GM21737 (cell line): Measurements from ENCODE around the gene SNX18.
"Not testable (repeated sequence)": the region's sequence is repeated elsewhere in the genome, so short reads cannot be mapped to it uniquely, and the experiment has no call there.

Experiments
- ATAC-seq: cut with Tn5 transposase; IDR thresholded peaks from one replicate; pipeline ENCODE4 v1.9.1; 2021; ENCODE audit warnings: mild to moderate bottlenecking, moderate library complexity; ENCODE audit not compliant: unreplicated experiment

Gene SNX18

DNA sequence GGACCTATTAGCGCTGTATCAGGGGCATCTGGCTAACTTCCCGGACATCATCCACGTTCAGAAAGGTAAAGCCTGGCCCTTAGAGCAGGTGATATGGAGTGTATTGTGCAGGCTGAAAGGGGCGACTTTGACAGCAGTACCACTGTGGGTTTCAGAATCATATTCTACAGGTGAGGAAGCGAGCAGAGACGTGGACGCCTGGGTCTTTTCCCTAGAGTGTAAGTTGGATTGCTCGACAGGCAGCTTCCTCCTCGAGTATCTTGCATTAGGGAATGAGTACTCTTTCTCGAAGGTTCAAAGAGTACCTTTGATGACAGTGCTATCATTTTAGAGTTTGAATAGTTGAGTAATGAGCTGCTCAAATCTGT, 1.9 kb downstream of the SNX18 start:
- no peak for ATAC-seq

- ATAC-seq = no peak
Measured at GRCh38 chr5:54520438-54520846, 2.9 kb downstream of the SNX18 start.

GRCh38 chr5:54520940-54521339, 3.4 kb downstream of the SNX18 start:
- no peak for ATAC-seq

DNA sequence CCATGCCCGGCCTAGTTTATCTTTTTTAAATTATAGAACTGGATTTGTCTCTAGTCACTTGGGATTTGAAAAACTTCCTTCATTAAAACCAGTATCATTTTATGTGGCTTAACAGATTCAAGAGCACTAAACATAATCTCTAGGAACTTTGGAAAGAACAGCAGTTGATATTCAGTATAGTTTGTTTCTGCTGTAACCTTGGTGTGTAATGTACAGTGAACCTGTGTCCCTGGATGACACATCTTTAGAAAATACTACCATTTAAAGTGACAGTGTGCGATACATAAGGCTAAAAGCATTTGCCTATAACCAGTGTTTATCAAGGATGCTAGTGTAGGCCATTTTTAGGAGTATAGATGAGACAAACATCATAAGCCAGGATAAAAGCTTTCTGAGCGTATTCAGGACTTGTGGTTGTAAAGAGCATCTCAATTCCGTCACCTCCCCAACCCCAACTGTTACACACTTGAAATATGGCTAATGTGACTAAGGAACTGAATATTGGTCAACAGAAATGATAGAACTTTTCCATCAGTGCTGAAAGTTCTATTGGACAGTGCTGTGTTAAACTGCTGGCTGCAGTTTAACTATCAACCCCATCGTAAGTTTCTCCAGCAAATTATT, 4.4 kb downstream of the SNX18 start:
- ATAC-seq = no peak

DNA sequence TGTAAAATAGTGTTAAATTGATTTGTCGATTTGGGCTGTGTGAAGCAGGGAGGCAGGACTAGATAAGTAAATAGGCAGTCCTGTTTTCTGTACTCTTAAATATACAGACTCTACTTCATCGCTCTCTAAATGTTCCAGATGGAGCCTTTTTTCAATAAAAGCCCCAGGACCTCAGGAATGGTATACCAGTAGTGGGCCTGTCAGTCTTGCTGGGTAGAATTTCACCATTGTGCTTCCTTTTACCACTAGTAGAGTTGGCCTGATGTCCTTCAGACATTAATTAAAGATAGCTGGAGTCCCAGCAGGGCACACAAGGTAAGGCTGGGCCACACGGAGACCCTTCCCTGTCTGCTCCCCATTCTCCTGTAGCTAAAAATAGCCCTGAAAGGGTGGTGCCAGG, 6.0 kb downstream of the SNX18 start:
- ATAC-seq = no peak

GRCh38 chr5:54524082-54524481, 6.5 kb downstream of the SNX18 start:
- no peak for ATAC-seq

DNA sequence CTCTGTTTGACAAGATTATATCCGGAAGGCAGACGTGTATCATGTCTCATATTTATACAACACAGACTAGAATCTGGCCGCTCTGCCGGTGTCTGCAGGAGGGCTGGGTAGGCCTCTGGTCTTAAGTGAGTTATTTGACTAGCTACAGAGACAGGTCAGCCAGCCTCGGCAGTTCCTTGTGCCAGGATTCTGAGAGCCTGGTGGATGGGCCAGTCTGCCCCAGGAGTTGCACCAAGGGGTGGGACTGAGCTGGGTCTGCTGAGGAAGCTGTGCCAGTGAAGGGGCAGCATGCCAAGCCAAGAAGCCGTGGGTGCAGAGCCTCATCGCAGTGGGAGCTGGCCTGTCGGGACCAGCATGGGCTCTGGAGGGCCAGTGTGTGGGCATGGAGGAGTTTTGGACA, 7.1 kb downstream of the SNX18 start:
- no peak for ATAC-seq

GRCh38 chr5:54525261-54525660, 7.7 kb downstream of the SNX18 start:
- no peak for ATAC-seq

DNA sequence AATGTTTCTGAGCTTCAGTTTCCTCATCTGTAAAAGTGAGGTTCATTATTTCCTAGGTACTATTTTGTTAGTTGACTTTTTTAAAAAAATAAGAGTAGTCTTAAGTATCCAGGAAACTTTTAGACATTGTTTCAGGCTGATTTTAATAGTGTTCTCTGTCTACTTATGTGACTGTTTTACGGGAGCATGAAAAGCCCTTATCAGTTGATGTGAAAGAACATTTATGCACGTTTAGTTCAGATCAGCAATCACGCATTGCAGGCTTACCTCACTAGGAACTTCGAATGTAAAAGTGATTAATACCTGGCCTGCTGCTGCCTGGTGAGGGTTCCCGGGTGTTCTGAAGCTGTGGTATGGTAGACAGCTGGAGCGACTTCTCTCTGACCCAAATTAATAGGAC, 8.1 kb downstream of the SNX18 start:
- no peak for ATAC-seq

- ATAC-seq = no peak
Measured at GRCh38 chr5:54526604-54527288, 9.2 kb downstream of the SNX18 start.

DNA sequence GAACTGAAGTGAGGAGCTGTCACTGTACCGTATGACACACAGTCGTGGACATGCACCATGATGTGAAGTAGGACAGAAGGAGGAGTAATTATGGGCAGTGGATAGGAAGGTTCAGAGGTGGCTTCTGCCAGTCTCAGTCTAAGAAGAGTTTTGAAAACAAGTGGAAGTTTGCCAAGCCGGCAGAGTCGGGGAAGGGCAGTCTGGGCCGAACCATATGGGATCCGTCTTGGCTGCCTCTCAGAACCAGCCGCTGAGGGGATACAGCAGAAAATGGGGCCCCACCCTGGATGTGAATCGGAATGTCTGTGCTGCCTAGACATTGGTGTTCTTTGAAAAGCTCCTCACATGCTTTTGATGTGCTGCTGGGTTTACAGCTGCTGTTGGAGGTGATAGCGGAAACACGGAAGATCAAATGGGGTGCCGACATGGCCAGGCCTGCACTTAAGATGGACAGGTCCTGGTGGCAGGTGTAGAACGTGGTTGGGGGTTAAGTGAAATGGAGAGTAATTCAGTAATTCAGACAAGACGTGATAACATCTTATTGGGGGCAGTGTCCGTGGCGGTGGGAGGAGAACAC, 11.2 kb downstream of the SNX18 start:
- no peak for ATAC-seq

- ATAC-seq = no peak
Measured at GRCh38 chr5:54529565-54529964, 12.0 kb downstream of the SNX18 start.

GRCh38 chr5:54531546-54531945, 14.0 kb downstream of the SNX18 start:
- ATAC-seq = no peak

DNA sequence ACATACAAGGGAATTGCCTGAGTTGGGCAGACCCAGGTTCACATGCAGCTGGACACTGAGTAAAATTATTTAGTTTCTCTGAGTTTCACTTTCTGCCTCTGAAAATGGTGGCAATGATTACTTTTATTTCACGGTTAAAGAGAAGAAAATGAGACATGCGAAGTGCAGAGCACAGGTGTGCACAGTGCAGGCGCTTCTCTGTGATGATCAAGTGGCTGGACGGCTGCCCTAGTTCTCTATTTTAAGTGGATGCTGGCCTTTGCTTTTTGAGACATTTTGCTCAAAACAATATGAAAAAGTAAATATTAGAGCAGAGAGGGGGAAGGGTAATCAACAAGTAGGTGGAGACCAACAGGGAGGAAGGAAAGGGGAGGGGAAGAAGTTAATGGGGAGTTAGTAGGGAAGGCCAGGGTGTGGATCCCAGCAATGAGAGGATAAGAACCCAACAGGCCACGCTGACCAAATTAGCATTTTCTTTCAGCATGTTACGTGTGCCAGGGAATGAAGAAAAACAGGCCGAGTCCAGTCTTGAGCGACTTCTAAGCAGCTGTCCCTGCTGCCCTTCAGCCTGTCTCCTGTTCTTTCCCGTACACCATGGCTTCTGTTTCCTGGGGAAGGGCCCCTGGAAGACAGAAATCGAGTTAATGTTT, 16.1 kb downstream of the SNX18 start:
- no peak for ATAC-seq

DNA sequence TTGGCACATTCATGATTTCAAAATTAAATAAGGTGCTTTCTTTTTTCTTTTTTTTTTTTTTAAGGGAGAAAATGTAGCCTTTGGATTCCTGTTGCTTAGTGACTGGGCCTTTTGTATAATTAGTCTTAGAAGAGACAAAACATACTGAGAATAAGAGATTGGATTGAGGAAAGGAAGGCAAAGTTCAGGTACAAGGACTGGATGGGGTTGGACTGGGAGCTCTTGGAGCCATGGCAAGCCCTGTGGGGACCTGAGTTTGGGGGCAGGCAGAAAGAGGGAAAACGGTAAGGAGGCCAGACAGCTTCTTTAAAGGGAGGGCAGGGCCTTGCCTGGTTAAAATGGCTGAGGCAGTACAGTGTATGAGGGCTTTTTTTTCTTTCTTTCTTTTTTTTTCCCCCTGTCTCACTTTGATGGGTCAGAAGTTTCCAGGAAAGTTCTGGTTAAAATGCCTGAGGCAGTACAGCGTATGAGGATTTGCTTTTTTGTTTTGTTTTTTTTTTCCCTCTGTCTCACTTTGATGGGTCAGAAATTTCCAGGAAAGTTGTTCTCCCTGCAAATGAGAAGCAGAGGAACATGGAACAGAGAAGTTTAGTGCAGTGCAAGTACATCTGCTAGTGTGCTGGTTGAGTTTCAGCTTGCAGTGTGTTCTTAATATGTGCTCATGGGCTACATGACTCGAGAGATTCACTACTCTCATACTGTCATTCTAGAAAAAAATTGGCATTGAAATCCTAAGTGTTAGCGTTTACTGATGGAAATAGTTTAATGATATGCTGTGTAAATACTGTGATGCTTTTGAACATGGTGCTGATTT, 16.8 kb downstream of the SNX18 start:
- no peak for ATAC-seq

DNA sequence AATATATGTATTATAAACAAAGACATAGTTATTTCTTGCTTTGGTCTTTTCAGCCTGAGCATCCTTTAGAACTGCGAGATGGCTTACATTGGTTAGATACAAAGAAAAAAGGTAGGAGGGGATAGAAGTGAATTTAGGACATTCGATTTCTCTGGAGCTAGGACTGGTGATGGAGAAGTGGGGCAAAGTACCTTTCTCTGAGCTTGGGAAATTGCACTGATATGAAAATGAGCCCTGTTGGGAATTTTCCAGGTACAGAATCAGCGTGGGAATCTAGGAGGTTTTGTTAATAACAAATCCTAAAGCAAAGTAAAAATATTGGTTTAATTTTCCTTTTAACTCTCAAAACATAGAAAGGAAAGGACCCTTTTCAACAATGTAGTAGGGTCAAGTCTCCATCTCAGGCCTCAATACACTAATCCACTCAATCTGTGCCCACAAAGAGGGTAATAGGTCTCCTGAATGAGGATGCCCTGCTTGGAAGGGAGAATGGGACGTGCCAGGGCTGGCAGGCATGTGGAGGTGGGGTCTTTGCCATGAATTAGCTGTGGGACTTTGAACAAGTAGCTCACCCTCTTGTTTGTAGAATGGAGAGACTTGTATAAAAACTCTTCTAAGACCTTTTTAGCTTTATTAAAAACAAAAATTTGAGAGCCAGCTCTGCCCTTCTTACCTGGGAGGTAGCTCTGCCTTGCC, 17.7 kb downstream of the SNX18 start:
- ATAC-seq = no peak

GRCh38 chr5:54536375-54536774, 18.8 kb downstream of the SNX18 start:
- not testable (repeated sequence) for ATAC-seq

DNA sequence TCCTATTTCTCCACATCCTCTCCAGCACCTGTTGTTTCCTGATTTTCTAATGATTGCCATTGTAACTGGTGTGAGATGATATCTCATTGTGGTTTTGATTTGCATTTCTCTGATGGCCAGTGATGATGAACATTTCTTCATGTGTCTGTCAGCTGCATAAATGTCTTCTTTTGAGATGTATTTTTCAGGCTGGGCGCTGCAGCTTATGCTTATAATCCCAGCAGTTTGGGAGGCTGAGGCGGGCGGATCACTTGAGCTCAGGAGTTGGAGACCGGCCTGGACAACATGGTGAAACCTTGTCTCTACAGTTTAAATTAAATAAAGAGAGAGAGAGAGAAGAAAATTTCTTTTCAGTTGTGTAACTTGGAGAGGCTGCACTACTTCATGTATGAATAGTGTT, 19.3 kb downstream of the SNX18 start:
- ATAC-seq = not testable (repeated sequence)

- ATAC-seq = no peak
Measured at GRCh38 chr5:54537725-54538124, 20.2 kb downstream of the SNX18 start.

DNA sequence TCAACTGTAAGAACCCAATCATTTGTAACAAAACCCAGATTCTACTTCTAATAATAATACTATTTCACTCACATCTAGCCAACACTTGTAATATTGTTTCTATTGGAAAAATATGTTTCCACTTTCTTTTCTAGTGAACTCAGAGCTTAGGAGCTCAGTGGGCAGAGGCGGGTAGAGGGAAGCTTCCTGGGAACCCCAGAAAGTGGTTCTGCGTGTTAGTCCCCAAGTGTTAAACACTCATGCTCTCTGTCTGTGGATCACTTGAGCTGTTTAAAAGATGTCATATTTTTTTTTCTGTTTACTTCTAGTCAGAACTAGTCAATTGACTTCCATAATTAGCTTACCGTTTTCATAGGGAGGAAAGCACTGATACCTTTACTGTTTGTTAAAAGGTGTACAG, 20.6 kb downstream of the SNX18 start:
- no peak for ATAC-seq

DNA sequence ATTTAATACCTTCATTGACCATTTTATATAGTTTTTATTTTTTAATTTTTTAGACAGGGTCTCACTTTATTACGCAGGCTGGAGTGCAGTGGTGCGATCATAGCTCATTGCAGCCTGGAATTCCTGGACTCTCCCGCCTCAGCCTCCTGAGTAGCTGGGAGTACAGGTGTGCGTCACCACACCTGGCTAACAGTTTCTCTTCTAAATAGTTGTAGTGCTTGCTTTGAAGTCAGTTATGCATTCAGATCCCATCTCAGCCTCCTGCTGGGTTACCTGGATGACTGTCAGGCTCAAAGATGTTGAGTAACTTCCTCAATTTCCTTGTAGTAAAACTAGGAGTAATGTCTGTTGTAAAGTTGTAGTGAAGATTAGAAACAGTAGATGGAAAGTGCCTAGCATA, 21.4 kb downstream of the SNX18 start:
- no peak for ATAC-seq
